ENCODE measurements around the gene PRXL2A.
"Not testable (repeated sequence)": the region's sequence is repeated elsewhere in the genome, so short reads cannot be mapped to it uniquely, and the experiment has no call there.

PRXL2A gene

GRCh38 chr10:80414142-80414895 is 6.0 kb downstream of the PRXL2A start:
- DNase-seq (ENCODE audit: low read depth) = peak; percentile 59
- peak overlapping the region; percentile 10 for H3K4me3 ChIP-seq (ENCODE audit: low read depth, low read length)
- TF ChIP-seq CTCF (conservative IDR thresholded peaks at IDR 0.05; ENCODE audit: low read depth, low read length) = no peak

GRCh38 chr10:80415734-80416478 is 7.6 kb downstream of the PRXL2A start:
- no peak for DNase-seq (ENCODE audit: low read depth)
- H3K4me3 ChIP-seq (ENCODE audit: low read depth, low read length) = no peak overlapping the region
- no peak for TF ChIP-seq CTCF (conservative IDR thresholded peaks at IDR 0.05; ENCODE audit: low read depth, low read length)

GRCh38 chr10:80416479-80417098 is 8.2 kb downstream of the PRXL2A start:
- no peak overlapping the region for H3K4me3 ChIP-seq (ENCODE audit: low read depth, low read length)
- peak; percentile 95 for DNase-seq (ENCODE audit: low read depth)
- no peak for TF ChIP-seq CTCF (conservative IDR thresholded peaks at IDR 0.05; ENCODE audit: low read depth, low read length)

GRCh38 chr10:80417256-80417655 is 8.9 kb downstream of the PRXL2A start:
- not testable (repeated sequence) for DNase-seq (ENCODE audit: low read depth); H3K4me3 ChIP-seq (ENCODE audit: low read depth, low read length)

- H3K4me3 ChIP-seq (ENCODE audit: low read depth, low read length) = no peak overlapping the region
- TF ChIP-seq CTCF (conservative IDR thresholded peaks at IDR 0.05; ENCODE audit: low read depth, low read length) = no peak
- no peak for DNase-seq (ENCODE audit: low read depth)
These were observed 12.8 kb downstream of the PRXL2A start for GRCh38 chr10:80421050-80421706.

- no peak for TF ChIP-seq CTCF (conservative IDR thresholded peaks at IDR 0.05; ENCODE audit: low read depth, low read length)
- DNase-seq (ENCODE audit: low read depth) = no peak
- H3K4me3 ChIP-seq (ENCODE audit: low read depth, low read length) = no peak overlapping the region
These were observed 13.6 kb downstream of the PRXL2A start for GRCh38 chr10:80421707-80422536.

Measured in choroid plexus epithelial cell (primary cell).